CD14-positive monocyte (primary cell): Measurements from ENCODE around the gene DZANK1. TPM values are rescaled to one million over a fixed set of nuclear protein-coding genes. Genes with fewer than 3 reads are reported as not detected.

Source experiments
- DNase-seq, 3 donors: peaks; one replicate each; pipeline ENCODE4 v3.0.0-alpha.2; 2011 to 2022
- H2AFZ ChIP-seq: 2 replicates; pipeline ENCODE4 v1.6.0; 2012; ENCODE audit warnings: mild to moderate bottlenecking, low read depth, low read length, inconsistent platforms; ENCODE audit not compliant: insufficient read depth, poor library complexity, severe bottlenecking
- H3K27ac ChIP-seq, 2 donors: 1 replicate in 1 of 2; 2 replicates in 1 of 2; pipeline ENCODE4 v1.5.1; 2012 to 2013; ENCODE audit warnings: low read length in 2 of 2, control low read depth in 1 of 2, inconsistent platforms in 1 of 2, low read depth in 1 of 2, mild to moderate bottlenecking in 1 of 2
- H3K27me3 ChIP-seq, 2 donors: one replicate each; pipeline versions ENCODE4 v1.6.0 to v1.6.1; 2011 to 2013; ENCODE audit warnings: low read length in 2 of 2; ENCODE audit not compliant: control insufficient read depth in 2 of 2, insufficient read depth in 2 of 2
- H3K36me3 ChIP-seq, 2 donors: replicated peaks in 1 of 2; 1 replicate in 1 of 2; 2 replicates in 1 of 2; pipeline versions ENCODE4 v1.5.1 to v1.6.1; 2012 to 2013; ENCODE audit warnings: low read length in 2 of 2, control low read depth in 1 of 2, inconsistent platforms in 1 of 2, mild to moderate bottlenecking in 1 of 2; ENCODE audit not compliant: insufficient read depth in 2 of 2, control insufficient read depth in 1 of 2
- H3K4me1 ChIP-seq, 2 donors: 1 replicate in 1 of 2; 2 replicates in 1 of 2; pipeline versions ENCODE4 v1.5.1 to v1.6.1; 2012 to 2013; ENCODE audit warnings: low read length in 2 of 2, control low read depth in 1 of 2, inconsistent platforms in 1 of 2, mild to moderate bottlenecking in 1 of 2, moderate library complexity in 1 of 2; ENCODE audit not compliant: insufficient read depth in 2 of 2, control insufficient read depth in 1 of 2
- H3K4me2 ChIP-seq: replicated peaks from 2 replicates; pipeline ENCODE3; 2012; ENCODE audit warnings: low read length, moderate library complexity, mild to moderate bottlenecking; ENCODE audit not compliant: poor library complexity, severe bottlenecking; ENCODE audit errors: extremely low read depth
- H3K4me3 ChIP-seq, 3 experiments: fragments of 200-600 bp in 1 of 3; sonication (generic) in 1 of 3; replicated peaks in 1 of 3; 1 replicate in 2 of 3; 2 replicates in 1 of 3; pipeline ENCODE4 v1.5.1; 2011 to 2013; ENCODE audit warnings: low read length in 3 of 3, mild to moderate bottlenecking in 3 of 3, control low read depth in 2 of 3, low read depth in 2 of 3, inconsistent platforms in 1 of 3, moderate library complexity in 1 of 3
- H3K79me2 ChIP-seq: 2 replicates; pipeline ENCODE4 v1.6.0; 2012; ENCODE audit warnings: mild to moderate bottlenecking, control low read depth, inconsistent platforms, low read length, moderate library complexity; ENCODE audit not compliant: insufficient read depth
- H3K9ac ChIP-seq: 2 replicates; pipeline ENCODE4 v1.6.0; 2017; ENCODE audit warnings: low read length, mild to moderate bottlenecking; ENCODE audit not compliant: insufficient read depth, poor library complexity, severe bottlenecking
- H3K9me3 ChIP-seq, 2 donors: replicated peaks in 1 of 2; 1 replicate in 1 of 2; 2 replicates in 1 of 2; pipeline versions ENCODE4 v1.5.1 to v1.6.1; 2012 to 2013; ENCODE audit warnings: low read length in 2 of 2, control low read depth in 1 of 2; ENCODE audit not compliant: control insufficient read depth in 1 of 2, insufficient read depth in 1 of 2
- H4K20me1 ChIP-seq: 2 replicates; pipeline ENCODE4 v1.6.0; 2012; ENCODE audit warnings: mild to moderate bottlenecking, low read length, control low read depth, moderate library complexity; ENCODE audit not compliant: insufficient read depth
- H3K27ac Mint-ChIP-seq, 7 donors: one replicate each; pipeline ENCODE4 v1.8.0; 2020; ENCODE audit warnings: mild to moderate bottlenecking in 7 of 7, mixed read lengths in 7 of 7, moderate library complexity in 6 of 7, inconsistent platforms in 2 of 7
- H3K27me3 Mint-ChIP-seq, 3 donors: one replicate each; pipeline ENCODE4 v1.8.0; 2021 to 2022; ENCODE audit warnings: low read depth in 3 of 3, mild to moderate bottlenecking in 3 of 3, mixed read lengths in 3 of 3, moderate library complexity in 3 of 3, inconsistent platforms in 1 of 3
- H3K36me3 Mint-ChIP-seq, 2 donors: one replicate each; pipeline ENCODE4 v1.8.0; 2020; ENCODE audit warnings: mixed read lengths in 2 of 2, inconsistent platforms in 1 of 2, mild to moderate bottlenecking in 1 of 2
- H3K4me1 Mint-ChIP-seq: one replicate; pipeline ENCODE4 v1.8.0; 2020; ENCODE audit warnings: mild to moderate bottlenecking, mixed read lengths
- H3K4me3 Mint-ChIP-seq, 2 donors: one replicate each; pipeline ENCODE4 v1.8.0; 2020; ENCODE audit warnings: mild to moderate bottlenecking in 2 of 2, mixed read lengths in 2 of 2, moderate library complexity in 1 of 2
- H3K9me3 Mint-ChIP-seq, 7 donors: one replicate each; pipeline ENCODE4 v1.8.0; 2020 to 2022; ENCODE audit warnings: mixed read lengths in 7 of 7, mild to moderate bottlenecking in 6 of 7, moderate library complexity in 6 of 7, inconsistent platforms in 2 of 7
- CTCF ChIP-seq: fragments of 200-600 bp; IDR thresholded peaks from one replicate; pipeline ENCODE4 v1.8.0; 2022; ENCODE audit warnings: antibody characterized with exemption, mild to moderate bottlenecking
- WGBS: methylation state at CpG from one replicate; pipeline ENCODE4 v1.1.5; 2013; ENCODE audit warnings: missing lambda C conversion rate; ENCODE audit not compliant: insufficient coverage; 5-methylcytosine and 5-hydroxymethylcytosine counted together
- intact Hi-C, 2 donors: fragments of 100-400 bp; cut with micrococcal nuclease; formaldehyde crosslinking; loops; one replicate each; pipeline versions ENCODE4 v1.15.0 to v1.15.1; 2023
- polyA plus RNA-seq, 3 donors: library from polyadenylated mRNA; depleted of rRNA in 1 of 3; unstranded in 2 of 3; stranded (reverse) in 1 of 3; fragments of 300-500 nt in 2 of 3; fragments of >200 nt in 1 of 3; fragmentation: Illumina TruSeq in 2 of 3; gene quantifications; 1 replicate in 2 of 3; 2 replicates in 1 of 3; pipeline ENCODE4 v1.2.3, GENCODE V29; 2012 to 2021

Gene DZANK1
- polyA plus RNA-seq, 3 donors, result 0.17 to 1.3 (median 0.69) TPM

- Histone ChIP-seq H2AFZ (peak overlapping the region; percentile 100), H3K79me2 (peaks cover 7% of the 10 kb centered on the region), H3K4me2 (peak overlapping the region; percentile 82), H3K27me3 (no peaks in the 10 kb centered on the region), H3K9me3 (no peaks in the 10 kb centered on the region), H4K20me1 (no peaks in the 10 kb centered on the region), H3K27ac (no peak overlapping the region), H3K4me3 (no peak overlapping the region), H3K36me3 (peaks cover 0 to 12% of the 10 kb centered on the region in 2 donors), H3K4me1 (peaks cover 8 to 16% of the 10 kb centered on the region in 2 donors), H3K9ac (no peak overlapping the region)
- Mint-ChIP-seq H3K4me3 (no peak overlapping the region), H3K27ac (no peak overlapping the region), H3K4me1 (peaks cover 22% of the 10 kb centered on the region), H3K9me3 (no peaks in the 10 kb centered on the region), H3K36me3 (peaks cover 3 to 5% of the 10 kb centered on the region in 2 donors), H3K27me3 (peaks cover 0 to 2% (median 0%) of the 10 kb centered on the region in 3 donors)
- DNase-seq, result no peak
- no peak for TF ChIP-seq CTCF
- intact Hi-C loops, result no loop called here
- no CpG with 5 or more reads among the region's 3 CpGs for WGBS
These were observed 30.8 kb upstream of the DZANK1 start for GRCh38 chr20:18497603-18498002.

GRCh38 chr20:18496740-18497592 is 30.1 kb upstream of the DZANK1 start, which contains the start of gene RBBP9:
Gene RBBP9 (minus strand): TSS chr20:18497225. CDS start chr20:18497167, 58 bp downstream.
- peaks cover 7% of the 10 kb centered on the region for H3K79me2 ChIP-seq
- peak; percentile 59 to 62 (median 60) for DNase-seq
- no peak for TF ChIP-seq CTCF
- 0% methylated on average over 24 of the region's 31 CpGs for WGBS
- no peaks in the 10 kb centered on the region for H3K27me3 ChIP-seq
- H3K9ac ChIP-seq, result peak within 1 kb of the TSS; percentile 68
- H3K36me3 Mint-ChIP-seq, result peaks cover 5% of the 10 kb centered on the region in 2 donors
- peak within 1 kb of the TSS; percentile 80 to 97 (median 90) for H3K4me3 ChIP-seq
- H3K27me3 Mint-ChIP-seq, result peaks cover 0 to 2% (median 0%) of the 10 kb centered on the region in 3 donors
- H3K4me2 ChIP-seq, result peak within 1 kb of the TSS; percentile 82
- H3K27ac ChIP-seq, result peak within 1 kb of the TSS; percentile 7 to 80
- peak within 1 kb of the TSS; percentile 100 for H2AFZ ChIP-seq
- no peaks in the 10 kb centered on the region for H3K9me3 Mint-ChIP-seq
- H3K9me3 ChIP-seq, result no peaks in the 10 kb centered on the region
- intact Hi-C loops, result no loop called here
- H3K4me1 ChIP-seq, result peaks cover 8 to 16% of the 10 kb centered on the region in 2 donors
- H4K20me1 ChIP-seq, result no peaks in the 10 kb centered on the region
- peaks cover 22% of the 10 kb centered on the region for H3K4me1 Mint-ChIP-seq
- peaks cover 0 to 18% of the 10 kb centered on the region in 2 donors for H3K36me3 ChIP-seq
- peak within 1 kb of the TSS; percentile 97 to 98 for H3K4me3 Mint-ChIP-seq
- H3K27ac Mint-ChIP-seq, result peak within 1 kb of the TSS; percentile 78 to 91 (median 85)
